ENCODE data around the gene PHF12.

Gene PHF12

DNA sequence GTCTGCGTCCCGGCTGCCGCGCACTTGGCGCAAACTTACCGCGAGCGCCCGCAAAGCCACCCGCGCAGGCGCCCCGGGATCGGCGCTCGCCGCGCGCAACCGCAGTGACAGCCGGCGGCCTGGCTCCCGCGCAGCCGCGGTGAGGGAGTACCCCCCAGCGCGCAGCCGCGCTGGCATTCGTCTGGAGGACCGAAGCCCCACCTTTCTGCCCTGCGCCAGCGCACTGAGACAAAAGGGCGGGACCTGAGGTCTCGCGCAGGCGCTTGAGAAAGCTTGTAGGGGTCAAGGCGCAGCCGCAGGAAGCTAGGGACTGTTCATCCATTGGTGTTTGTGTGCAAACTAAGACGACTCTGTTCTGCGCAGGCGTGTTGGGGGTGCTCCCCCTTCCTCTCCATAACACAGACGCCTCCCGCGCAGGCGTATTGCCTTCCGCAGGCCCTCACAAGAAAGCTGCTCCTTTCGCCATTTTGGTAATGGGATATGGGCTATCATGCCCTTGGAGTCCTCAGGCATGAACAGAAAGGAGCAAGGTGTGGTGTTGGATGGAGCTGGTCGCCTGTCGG, at the start of gene PHF12:
Gene PHF12 (minus strand): TSS at position 91 of the 563 bp plus-strand sequence. CDS start 558 bp downstream, outside the sequence.
- peak within 1 kb of the TSS; percentile 97 for H3K4me3 Mint-ChIP-seq
- DNase-seq: peak; percentile 99
- H3K27ac Mint-ChIP-seq: peak within 1 kb of the TSS; percentile 45
- H3K27me3 Mint-ChIP-seq (ENCODE audit: low read depth, poor library complexity): no peaks in the 10 kb centered on the region
- peaks cover 19% of the 10 kb centered on the region for H3K4me1 Mint-ChIP-seq
- no peaks in the 10 kb centered on the region for H3K9me3 Mint-ChIP-seq
- no peak for TF ChIP-seq CTCF (IDR thresholded peaks at IDR 0.05)
- peaks cover 10% of the 10 kb centered on the region for H3K36me3 Mint-ChIP-seq (ENCODE audit: low read depth)

- TF ChIP-seq CTCF (IDR thresholded peaks at IDR 0.05): no peak
- no peak for DNase-seq
- Mint-ChIP-seq H3K9me3 (no peaks in the 10 kb centered on the region), H3K27ac (no peak overlapping the region), H3K4me3 (no peak overlapping the region), H3K36me3 (ENCODE audit: low read depth) (no peaks in the 10 kb centered on the region), H3K4me1 (peaks cover 11% of the 10 kb centered on the region), H3K27me3 (ENCODE audit: low read depth, poor library complexity) (peaks cover 75% of the 10 kb centered on the region)
Measured at GRCh38 chr17:29000973-29001372, 49.7 kb upstream of the PHF12 start.

GRCh38 chr17:28999206-28999605, 47.9 kb upstream of the PHF12 start:
- Mint-ChIP-seq H3K4me1 (peaks cover 15% of the 10 kb centered on the region), H3K27ac (no peak overlapping the region), H3K36me3 (ENCODE audit: low read depth) (no peaks in the 10 kb centered on the region), H3K27me3 (ENCODE audit: low read depth, poor library complexity) (peaks cover 64% of the 10 kb centered on the region), H3K9me3 (no peaks in the 10 kb centered on the region), H3K4me3 (no peak overlapping the region)
- no peak for DNase-seq
- TF ChIP-seq CTCF (IDR thresholded peaks at IDR 0.05): no peak

GRCh38 chr17:28997806-28998205, 46.5 kb upstream of the PHF12 start:
- no peak for DNase-seq
- H3K4me1 Mint-ChIP-seq: peaks cover 15% of the 10 kb centered on the region
- H3K9me3 Mint-ChIP-seq: no peaks in the 10 kb centered on the region
- H3K4me3 Mint-ChIP-seq: no peak overlapping the region
- no peak for TF ChIP-seq CTCF (IDR thresholded peaks at IDR 0.05)
- no peaks in the 10 kb centered on the region for H3K36me3 Mint-ChIP-seq (ENCODE audit: low read depth)
- H3K27me3 Mint-ChIP-seq (ENCODE audit: low read depth, poor library complexity): peaks cover 56% of the 10 kb centered on the region
- no peak overlapping the region for H3K27ac Mint-ChIP-seq

- Mint-ChIP-seq H3K9me3 (no peaks in the 10 kb centered on the region), H3K36me3 (ENCODE audit: low read depth) (no peaks in the 10 kb centered on the region), H3K27me3 (ENCODE audit: low read depth, poor library complexity) (peaks cover 49% of the 10 kb centered on the region), H3K4me1 (peaks cover 15% of the 10 kb centered on the region), H3K27ac (no peak overlapping the region), H3K4me3 (no peak overlapping the region)
- no peak for TF ChIP-seq CTCF (IDR thresholded peaks at IDR 0.05)
- DNase-seq: peak; percentile 30
Measured at GRCh38 chr17:28996554-28997096, 45.3 kb upstream of the PHF12 start.
